Daoy (cell line): ENCODE data around the gene MADCAM1. TPM values are rescaled to one million over a fixed set of nuclear protein-coding genes. Genes with fewer than 3 reads are reported as not detected.
"Not testable (repeated sequence)": the region's sequence is repeated elsewhere in the genome, so short reads cannot be mapped to it uniquely, and the experiment has no call there.

Experiments
- DNase-seq: peaks from one replicate; pipeline ENCODE4 v3.0.0-alpha.2; 2015; ENCODE audit warnings: low read depth
- total RNA-seq: library from RNA; depleted of rRNA; stranded (reverse); fragments of >200 nt; shearing (Covaris generic); gene quantifications from 2 replicates; pipeline ENCODE4 v1.2.3, GENCODE V29; 2014; rRNA removed

Gene MADCAM1
- total RNA-seq: not detected in 2 replicates

DNA sequence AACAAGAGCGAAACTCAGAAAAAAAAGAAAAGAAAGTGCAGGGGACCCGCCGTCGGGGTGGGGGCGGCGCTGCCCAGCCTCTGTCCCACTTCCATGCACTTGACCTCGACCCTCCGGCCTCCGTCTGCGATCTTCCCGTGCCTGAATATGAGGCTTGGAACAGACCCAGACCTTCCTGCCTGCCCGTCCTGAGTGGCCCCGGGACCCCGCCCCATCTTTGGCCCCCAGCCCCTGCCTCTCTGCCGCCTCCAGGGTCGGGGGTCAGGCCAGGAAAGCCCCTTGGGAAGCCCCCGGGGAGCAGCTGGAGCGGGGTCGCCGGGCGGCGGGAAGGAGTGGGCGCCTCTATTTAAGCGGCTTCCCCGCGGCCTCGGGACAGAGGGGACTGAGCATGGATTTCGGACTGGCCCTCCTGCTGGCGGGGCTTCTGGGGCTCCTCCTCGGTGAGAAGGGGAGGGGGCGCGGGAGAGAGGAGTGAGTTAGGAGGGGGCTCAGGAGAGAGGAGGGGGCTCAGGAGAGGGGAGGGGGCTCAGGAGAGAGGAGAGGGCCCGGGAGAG lies at the start of gene MADCAM1:
Gene MADCAM1, plus strand, starts transcription at position 375 of the 554 bp plus-strand sequence. Its CDS starts 14 bp downstream, at position 389.
- no peak for DNase-seq

DNA sequence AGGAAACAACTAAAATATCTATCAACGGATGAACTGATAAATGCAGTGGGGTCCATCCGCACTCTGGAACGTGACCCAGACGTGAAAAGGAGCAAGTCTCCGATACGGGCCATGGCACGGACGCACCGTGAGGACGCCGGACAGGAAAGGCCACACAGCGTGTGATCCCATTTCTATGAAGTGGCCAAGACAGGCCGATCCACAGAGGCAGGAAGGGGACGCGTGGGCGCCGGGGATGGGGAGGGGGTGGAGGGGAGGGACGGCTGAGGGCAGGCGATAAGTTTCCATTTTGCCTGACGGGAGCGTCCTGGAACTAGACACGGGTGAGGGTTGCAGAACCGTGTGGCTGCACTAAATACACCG lies 49.2 kb upstream of the MADCAM1 start:
- no peak for DNase-seq

DNA sequence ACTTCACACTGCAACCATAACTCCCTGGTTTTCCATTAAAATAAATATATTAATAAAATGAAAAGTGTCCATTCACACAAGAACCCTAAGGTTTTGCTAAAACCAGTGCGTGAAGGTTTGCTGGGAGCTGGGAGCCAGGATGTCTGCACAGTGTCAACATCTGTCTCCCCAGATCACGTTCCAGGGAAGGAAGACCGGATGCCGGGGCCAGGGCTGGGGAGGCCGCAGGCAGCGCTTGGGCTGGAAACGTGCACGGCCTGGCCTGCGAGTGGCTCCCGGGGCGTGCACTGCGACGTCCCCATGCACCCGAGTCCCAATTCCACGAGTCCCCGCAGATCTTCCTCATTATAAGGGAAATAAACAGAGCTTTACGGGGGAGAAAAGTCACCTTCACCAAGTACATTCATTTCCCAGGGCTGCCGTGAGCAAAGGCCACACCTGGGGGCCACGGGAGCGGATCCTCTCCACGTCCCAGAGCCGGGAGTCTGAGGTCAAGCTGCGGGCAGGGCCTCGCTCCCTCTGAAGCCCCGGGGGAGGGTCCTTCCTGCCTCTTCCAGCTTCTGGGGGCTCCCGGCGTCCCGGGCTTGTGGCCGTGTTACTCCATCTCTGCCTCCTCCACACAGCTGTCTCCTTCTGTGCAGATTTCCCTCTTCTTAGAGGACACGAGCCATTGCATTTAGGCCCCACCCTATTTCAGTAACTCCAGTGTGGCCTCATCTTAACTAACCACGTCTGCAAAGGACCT lies 48.3 kb upstream of the MADCAM1 start:
- no peak for DNase-seq

DNA sequence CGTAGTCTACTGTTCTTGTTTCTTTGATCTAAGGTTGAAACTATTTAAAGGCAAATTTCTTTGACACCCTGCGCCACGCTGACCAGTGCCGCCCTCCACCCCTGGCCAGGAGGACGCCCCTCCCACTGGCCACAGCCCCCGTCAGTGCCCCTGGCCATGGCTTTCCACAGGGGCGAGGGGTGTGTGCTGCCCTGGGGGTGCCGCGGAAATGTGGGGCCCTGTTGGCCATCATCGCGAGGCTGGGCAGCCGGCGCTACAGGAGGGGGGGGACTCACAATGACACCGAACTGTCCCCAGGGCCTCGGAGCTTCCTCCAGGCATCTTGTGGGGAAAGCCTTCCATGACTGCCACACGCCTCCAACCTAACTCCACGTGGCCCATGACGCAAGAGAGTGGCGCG lies 46.4 kb upstream of the MADCAM1 start:
- no peak for DNase-seq

DNA sequence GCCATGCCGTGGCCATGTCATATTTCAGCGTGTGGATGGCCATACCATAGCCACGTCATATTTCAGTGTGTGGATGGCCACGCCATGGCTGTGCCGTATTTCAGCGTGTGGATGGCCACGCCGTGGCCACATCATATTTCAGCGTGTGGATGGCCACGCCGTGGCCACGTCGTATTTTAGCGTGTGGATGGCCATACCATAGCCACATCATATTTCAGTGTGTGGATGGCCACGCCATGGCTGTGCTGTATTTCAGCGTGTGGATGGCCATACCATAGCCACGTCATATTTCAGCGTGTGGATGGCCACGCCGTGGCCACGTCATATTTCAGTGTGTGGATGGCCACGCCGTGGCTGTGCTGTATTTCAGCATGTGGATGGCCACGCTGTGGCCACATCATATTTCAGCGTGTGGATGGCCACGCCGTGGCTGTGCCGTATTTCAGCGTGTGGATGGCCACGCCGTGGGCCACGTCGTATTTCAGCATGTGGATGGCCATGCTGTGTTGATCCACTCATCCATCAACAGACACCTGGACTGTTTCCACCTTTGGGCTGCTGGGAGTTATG lies 45.3 kb upstream of the MADCAM1 start:
- DNase-seq: not testable (repeated sequence)

DNA sequence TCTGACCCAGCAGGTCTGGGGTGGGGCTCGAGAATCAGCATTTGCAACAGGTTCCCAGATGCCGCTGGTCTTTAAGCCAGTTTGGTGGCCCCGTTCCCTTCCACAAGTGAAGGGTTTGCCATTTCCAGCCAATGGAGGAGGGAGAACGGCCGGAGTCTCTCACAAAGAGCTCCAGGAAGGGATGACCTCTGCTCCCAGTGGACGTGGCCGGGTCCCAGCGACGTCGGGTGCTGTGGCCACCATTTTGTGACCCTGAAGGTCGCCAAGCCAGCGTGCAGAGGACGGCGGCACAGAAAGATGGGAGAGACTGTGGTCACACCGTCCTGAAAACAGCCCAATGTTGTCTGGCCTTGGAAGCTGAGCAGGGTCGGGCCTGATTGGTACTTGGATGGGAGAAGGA lies 43.5 kb upstream of the MADCAM1 start:
- no peak for DNase-seq

DNA sequence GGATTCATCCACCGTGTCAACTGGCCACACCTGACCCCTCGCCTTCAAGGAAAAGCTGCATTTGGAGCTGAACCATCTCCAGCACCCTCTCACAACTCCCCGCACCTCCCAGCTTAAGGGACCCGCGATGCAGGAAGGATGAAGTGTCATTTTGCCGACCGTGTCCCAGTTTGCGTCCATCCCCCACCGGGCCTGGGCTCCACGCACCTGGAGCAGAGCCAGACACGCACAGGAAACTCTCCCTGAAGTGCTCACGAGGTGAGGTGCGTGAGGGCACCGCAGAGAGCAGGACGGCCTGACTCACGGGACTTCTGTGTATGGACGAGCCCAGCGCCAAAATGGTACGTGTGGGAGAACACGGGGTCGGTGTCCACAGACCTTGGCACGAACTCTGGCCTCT lies 42.7 kb upstream of the MADCAM1 start:
- no peak for DNase-seq

DNA sequence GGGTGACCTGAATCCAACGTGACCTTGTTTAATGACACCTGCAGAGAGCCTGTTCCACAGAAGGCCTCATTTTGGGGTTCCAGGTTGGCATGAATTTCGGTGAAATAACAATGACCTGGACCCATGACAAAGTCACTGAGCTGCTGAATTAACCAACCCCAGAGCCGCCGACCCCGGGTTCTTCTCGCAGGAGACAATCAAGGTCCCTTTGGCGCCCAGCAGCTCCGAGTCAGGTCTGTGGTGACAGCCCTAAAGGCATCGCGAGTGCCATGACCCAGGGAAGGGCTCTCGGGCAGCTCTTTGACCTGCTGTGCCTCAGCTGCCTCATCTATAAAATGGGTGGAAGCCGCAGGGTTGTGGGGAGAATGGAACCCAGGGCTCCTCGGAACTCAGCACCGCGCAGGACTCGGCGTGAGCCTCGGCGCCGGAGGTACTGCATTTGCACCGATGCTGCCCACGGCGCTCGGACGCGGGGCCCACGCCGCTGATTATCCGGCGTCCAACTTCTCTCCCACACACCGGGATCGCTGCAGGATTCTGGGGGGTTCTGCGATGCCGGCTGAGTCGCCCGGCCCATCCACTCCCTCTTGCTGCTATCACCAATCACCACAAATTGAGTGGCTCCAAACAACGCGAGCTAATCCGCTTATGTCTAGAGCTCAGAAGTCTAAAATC lies 41.1 kb upstream of the MADCAM1 start:
- no peak for DNase-seq

DNA sequence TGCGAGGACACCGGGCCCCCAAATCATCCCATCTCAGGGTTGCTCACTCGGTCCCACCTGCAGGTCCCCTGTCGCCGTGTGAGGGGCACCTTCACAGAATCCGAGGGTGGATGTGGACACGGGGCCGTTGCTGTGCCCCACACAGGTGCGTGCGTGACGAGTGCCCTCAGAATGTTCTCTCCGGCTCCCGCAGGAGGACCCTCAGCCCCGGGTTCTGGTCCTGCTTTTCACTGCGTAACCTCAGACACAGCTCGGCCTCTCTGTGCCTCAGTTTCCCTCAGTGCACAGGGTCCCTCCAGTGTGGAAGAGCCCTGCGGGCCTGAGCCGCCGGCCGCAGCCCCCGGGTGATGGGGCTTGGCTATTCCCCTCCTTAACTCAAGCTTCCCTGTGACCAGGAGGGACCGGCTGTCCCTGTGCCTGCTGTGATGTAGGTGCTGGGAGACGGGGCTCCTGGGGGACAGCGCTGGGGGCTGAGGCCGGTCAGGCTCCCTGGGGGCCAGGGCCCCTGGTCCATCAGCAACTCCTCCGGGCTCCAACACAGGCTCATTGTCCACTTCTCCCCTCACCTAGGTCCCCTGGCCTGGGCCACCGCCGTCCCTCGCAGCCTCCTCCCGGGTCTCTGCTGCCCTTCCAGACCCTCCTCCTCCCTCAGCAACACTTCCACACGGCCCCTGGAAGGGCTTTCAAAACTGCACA lies 40.3 kb upstream of the MADCAM1 start:
- no peak for DNase-seq

DNA sequence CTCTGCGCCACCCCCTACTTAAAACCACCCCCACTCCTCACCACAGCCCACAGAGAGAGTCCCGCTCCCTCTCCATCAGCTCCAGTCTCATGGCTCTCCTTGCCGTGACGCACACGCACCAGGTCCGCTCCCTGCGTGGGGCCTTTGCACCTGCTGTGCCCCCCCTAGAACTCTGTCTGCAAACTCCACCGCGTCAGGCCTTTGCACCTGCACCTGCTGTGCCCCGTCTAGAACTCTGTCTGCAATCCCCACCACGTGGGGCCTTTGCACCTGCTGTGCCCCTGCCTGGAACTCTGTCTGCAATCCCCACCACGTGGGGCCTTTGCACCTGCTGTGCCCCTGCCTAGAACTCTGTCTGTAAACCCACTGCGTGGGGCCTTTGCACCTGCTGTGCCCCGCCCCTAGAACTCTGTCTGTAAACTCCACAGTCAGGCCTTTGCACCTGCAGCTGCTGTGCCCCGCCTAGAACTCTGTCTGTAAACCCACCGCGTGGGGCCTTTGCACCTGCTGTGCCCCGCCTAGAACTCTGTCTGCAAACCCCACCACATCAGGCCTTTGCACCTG lies 39.7 kb upstream of the MADCAM1 start:
- no peak for DNase-seq

DNA sequence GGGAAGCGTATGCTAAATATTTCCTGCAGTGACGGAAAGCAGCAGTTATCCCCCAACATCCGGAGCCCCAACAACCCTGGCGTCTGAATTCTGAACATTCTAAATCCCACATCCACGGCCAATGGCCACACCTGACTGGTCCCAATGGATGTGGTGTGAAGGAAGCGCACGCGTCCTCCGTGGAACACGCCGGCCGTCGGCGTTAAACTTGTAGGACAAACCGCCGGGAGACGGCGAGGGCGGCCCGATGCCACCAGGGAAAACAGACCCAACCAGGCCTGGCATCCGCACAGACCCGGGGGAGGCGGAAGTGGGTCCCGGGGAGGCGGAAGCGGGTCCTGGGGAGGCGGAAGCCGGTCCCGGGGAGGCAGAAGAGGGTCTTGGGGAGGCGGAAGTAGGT lies 38.6 kb upstream of the MADCAM1 start:
- DNase-seq: no peak

DNA sequence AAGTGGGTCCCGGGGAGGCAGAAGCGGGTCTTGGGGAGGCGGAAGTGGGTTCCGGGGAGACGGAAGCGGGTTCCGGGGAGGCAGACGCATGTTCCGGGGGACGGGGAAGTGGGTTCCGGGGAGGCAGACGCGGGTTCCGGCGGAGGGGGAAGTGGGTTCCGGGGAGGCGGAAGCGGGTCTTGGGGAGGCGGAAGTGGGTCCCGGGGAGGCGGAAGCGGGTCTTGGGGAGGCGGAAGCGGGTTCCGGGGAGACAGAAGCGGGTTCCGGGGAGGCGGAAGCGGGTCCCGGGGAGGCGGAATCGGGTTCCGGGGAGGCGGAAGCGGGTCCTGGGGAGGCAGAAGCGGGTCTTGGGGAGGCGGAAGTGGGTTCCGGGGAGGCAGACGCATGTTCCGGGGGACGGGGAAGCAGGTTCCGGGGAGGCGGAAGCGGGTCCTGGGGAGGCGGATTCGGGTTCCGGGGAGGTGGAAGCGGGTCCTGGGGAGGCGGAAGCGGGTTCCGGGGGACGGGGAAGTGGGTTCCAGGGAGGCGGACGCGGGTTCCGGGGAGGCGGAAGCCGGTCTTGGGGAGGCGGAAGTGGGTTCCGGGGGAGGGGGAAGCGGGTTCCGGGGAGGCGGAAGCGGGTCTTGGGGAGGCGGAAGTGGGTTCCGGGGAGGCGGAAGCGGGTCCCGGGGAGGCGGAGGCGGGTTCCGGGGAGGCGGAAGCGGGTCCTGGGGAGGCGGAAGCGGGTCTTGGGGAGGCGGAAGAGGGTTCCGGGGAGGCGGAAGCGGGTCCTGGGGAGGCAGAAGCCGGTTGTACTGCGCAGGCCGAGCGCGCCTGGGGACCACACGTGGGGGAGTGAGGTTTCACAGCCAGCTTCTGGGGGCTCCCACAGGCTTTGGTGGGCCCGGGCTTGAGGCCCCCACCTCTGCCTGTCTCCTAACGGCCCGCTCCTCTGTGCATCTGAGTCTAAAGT lies 37.9 kb upstream of the MADCAM1 start:
- no peak for DNase-seq

DNA sequence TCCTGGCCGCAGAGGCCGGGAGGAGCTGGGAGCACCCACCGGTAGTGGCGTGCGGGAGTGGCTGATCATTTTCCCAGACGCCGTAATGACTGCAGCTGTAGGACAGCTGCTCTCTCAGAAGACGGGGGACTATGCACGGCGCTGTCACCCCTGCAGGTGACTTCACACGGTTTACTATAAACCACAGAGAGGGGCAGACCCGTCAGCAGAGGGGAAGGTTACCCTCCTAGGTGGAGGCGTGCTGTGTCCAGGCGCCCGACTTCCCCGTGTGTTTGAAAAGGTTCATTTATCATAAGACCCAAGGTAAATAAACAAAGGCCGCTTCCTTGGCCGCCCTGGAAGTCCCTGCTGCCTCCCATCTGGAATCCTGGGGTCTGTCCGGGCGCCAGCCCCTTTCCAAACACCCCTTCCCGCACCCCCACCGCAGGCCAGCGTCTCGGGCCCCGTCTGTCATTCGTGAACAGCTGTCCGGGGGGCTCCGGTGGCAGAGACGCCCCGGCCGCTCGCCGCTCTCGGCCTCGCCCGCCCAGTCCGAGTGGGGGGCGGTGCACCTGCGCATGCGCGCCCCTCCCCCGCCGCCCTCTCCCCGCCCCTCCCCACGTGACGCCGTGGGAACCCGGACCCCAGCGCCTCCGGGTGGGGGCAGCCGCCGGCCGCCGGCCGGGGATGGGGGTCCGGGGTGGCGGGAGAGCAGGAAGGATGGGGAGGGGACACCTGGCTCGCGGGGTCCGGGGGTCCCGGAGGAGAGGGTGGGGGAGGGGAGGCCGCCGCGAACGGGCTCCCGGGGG lies 36.4 kb upstream of the MADCAM1 start:
- peak; percentile 44 for DNase-seq

DNA sequence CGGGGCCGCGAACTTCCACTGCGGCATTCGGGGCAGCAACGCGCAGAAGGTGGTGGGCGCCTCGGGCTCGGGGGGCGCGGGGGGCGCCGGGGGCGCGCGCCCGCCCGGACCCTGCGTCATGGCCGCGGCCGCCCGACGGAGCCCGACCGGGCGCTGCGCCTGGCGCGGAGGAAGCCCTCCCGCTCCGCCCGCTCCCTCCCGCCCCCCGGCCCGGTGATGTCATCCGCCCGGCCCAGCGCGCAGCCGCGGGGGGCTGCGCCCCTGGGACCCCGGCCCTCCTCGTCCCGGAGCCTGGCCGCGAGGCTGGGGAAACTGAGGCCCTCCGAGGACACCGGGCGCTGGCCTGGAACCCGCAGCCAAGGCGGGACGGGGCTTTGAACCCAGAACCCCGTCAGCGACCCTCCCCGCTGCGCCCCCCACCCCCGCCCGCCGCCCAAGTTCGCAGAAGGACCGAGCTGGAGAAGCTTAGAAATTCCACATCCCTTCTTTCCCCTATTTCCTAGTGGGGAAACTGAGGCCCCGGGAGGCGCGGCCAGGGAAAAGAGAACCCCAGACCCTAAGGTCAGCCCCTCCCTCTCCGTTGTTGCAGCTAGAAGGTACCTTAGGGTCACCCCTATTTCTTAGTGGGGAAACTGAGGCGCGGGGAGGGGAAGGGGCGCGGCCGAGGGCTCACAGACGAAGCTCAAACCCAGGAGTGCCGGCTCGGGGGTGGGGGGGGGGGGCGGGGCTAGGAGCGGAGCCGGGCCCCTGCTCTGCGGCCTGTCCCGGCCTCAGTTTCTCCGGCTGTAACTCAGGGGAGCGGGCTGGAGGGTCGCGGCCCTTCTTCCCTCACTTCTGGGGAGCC lies 35.2 kb upstream of the MADCAM1 start, which contains the start of gene SHC2:
Gene SHC2, minus strand, starts transcription at position 157 of the 844 bp plus-strand sequence. Its CDS starts 37 bp downstream, at position 120.
- no peak for DNase-seq

DNA sequence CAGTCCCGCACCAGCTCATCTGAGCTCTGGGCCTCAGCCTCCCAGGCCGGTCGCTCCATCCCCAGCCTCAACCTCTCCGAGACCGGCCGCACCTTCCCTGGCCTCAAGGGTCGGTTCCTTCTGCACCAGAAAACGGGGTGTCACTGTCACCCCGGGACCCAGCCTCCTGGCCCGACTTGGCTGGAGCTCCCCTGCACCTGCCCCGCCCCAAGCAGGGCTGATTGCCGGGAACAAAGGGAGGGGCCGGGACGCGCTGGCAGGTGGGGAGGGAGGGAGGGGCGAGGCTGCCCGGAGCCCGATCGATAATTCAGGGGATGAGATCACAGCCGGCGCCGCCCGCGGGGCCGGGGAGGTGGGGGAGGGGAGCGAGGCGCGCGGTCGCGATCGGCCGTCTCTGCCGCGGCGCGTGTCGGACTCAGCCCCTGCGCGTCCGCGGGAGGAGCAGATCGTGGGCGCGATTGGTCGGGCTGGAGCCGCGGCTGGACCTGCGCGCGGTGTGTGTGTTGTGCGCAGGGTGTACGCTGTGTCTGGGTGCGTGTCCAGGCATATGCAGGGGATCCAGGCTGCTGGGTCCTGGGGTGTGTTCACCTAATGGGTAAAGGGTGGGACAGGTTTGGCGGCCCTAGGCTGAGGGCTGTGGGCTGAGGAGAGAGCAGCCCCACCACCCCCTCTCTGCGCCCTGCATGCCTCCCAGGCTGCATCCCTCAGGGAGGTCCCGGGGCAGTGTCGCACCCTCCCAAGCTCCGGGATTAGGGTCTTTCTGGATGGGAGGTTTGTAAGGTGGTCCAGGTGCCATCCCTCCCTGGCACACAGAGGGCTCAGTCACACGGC lies 34.4 kb upstream of the MADCAM1 start:
- peak; percentile 29 for DNase-seq

DNA sequence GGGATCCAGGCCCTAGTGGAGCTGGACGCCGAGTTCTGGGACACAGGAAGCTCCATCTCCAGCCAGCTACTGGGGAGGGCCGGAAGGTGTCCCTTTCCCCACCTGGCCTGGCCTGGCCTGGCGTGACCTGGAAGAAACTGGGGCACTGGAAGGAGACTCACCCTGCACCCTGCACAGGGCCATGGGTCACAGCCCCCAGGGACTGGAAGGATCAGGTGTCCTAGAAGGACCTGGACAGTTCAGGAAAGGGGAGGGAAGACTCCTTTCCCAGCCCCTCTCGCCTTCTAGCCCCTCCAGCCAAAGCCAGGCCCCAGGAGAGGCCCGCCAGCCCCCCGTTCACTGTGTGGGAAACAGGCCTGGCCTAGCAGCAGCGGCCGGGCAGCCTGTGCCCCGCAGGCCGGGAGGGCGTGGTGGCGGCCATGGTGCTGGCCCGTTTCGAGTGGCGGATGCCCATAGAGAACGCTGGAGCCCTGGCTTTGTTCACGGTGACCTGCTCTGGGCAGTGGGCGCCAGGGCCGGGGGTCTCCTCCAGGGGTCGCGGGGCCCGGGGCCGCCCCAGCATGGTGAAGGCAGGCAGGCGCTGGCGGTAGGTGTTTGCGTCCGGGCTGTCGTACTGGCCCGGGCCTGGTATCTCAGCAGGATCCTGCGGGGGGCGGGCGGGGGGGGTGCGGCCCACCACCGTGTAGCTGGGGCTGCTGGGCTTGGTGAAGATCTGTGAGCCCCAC lies 32.6 kb upstream of the MADCAM1 start:
- DNase-seq: no peak

DNA sequence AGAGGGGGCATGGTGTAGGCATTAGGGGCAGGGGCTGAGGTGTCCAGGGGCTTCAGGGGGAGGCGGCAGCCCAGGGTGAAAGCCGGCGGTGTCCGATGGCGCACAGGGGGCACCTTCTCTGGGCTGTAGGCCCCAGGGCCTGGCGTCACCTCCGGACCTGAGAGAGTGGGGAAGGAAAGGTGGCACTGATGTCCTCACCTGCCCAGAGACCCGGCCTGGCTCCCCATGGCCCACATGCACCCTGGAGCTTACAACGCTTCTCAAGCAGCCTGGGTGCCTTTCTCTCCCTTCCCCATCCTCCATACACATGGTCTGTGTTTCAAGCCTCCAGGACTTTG lies 32.1 kb upstream of the MADCAM1 start:
- no peak for DNase-seq
